ENCODE results near the gene OR6P1. TPM values are rescaled to one million over a fixed set of nuclear protein-coding genes. Genes with fewer than 3 reads are reported as not detected.

OR6P1 gene
- total RNA-seq, 1 experiment from 2014 or later = not detected

DNA sequence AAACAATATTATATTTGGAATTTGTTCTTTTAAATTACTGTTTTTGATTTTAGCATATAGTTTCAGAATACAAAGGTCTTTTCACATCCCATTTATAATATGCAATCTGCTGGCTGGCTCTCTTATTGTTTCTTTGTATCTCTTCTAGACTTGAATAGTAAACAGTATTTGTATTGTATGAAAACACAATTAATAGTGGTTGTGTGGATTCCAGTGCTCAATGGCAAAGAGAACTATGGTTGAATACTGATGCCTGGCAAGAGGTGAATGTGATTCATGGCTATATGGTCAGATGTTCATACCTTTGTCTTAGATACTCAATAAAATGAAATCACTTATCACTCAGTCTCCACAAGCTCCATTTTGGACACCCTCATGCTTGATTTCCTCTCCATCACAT lies 53.4 kb downstream of the OR6P1 start (continued):
- no peak for TF ChIP-seq ATF3 (CRISPR knock-in tag; conservative IDR thresholded peaks at IDR 0.05)

Other genes with a start within 250 kb of the OR6P1 start
- gene CD1B, start 239.0 kb downstream of the OR6P1 start, total RNA-seq (2021) = not detected in 3 replicates
- not detected in 3 replicates for gene CD1E, start 216.7 kb downstream of the OR6P1 start, total RNA-seq (2021)
- gene OR10T2, start 171.1 kb downstream of the OR6P1 start, total RNA-seq (2021) = not detected in 3 replicates
- gene OR10K2, start 144.3 kb downstream of the OR6P1 start, total RNA-seq (2021) = not detected in 3 replicates
- not detected in 3 replicates for gene OR10K1, start 108.7 kb downstream of the OR6P1 start, total RNA-seq (2021)
- not detected in 3 replicates for gene OR10R2, start 98.4 kb downstream of the OR6P1 start, total RNA-seq (2021)
- gene OR6Y1, start 16.2 kb downstream of the OR6P1 start, total RNA-seq (2021) = not detected in 3 replicates
- not detected in 3 replicates for gene OR10X1, start 9.3 kb upstream of the OR6P1 start, total RNA-seq (2021)
- not detected in 3 replicates for gene OR10Z1, start 34.7 kb upstream of the OR6P1 start, total RNA-seq (2021)
- gene SPTA1, start 116.1 kb upstream of the OR6P1 start, total RNA-seq (2021) = 0.02 to 0.11 TPM (median 0.09 TPM) in 3 replicates
- not detected in 3 replicates for gene OR6K2, start 130.1 kb upstream of the OR6P1 start, total RNA-seq (2021)
- not detected in 3 replicates for gene OR6K3, start 150.1 kb upstream of the OR6P1 start, total RNA-seq (2021)
- not detected in 3 replicates for gene OR6K6, start 184.1 kb upstream of the OR6P1 start, total RNA-seq (2021)
- gene OR6N1, start 201.6 kb upstream of the OR6P1 start, total RNA-seq (2021) = not detected in 3 replicates
- not detected in 3 replicates for gene OR6N2, start 210.6 kb upstream of the OR6P1 start, total RNA-seq (2021)

Measured in WTC11 (cell line).